Natural killer cell treated with Interleukin-12 subunit alpha and Interleukin-12 subunit beta and Interleukin-15 and Interleukin-18, amount 100 ng/mL, for 72 hours (primary cell): ENCODE results near the gene NKTR. TPM values are rescaled to one million over a fixed set of nuclear protein-coding genes. Genes with fewer than 3 reads are reported as not detected.

Experiments used
- total RNA-seq, 2 donors: library from RNA; stranded (reverse); gene quantifications; one replicate each; pipeline ENCODE4 v1.2.3, GENCODE V29; 2022

The NKTR gene
- total RNA-seq, 2 donors from 2014 or later = 85.4 to 145 TPM

Other genes starting within 250 kb of the NKTR start
- gene LYZL4, start 190.1 kb upstream of the NKTR start, total RNA-seq = not detected
- gene VIPR1, start 98.0 kb upstream of the NKTR start, total RNA-seq = under 1 TPM in 1 of 2 donors, not detected in 1; 0.69 TPM
- gene SEC22C, start 18.7 kb upstream of the NKTR start, total RNA-seq = 10 to 100 TPM; 47.1 to 49.7 TPM
- gene SS18L2, start 9.8 kb upstream of the NKTR start, total RNA-seq = 10 to 100 TPM; 48.5 to 51.5 TPM
- 1 to 10 TPM; 1.9 to 2.7 TPM for gene ZBTB47, start 53.0 kb downstream of the NKTR start, total RNA-seq
- not detected for gene KLHL40, start 84.9 kb downstream of the NKTR start, total RNA-seq
- gene HHATL, start 102.1 kb downstream of the NKTR start, total RNA-seq = not detected
- 1 to 10 TPM; 1.0 to 1.2 TPM for gene CCDC13, start 172.6 kb downstream of the NKTR start, total RNA-seq
- 10 to 100 TPM; 60.0 to 78.4 TPM for gene HIGD1A, start 203.8 kb downstream of the NKTR start, total RNA-seq
- gene ACKR2, start 208.8 kb downstream of the NKTR start, total RNA-seq = 10 to 100 TPM in 1 of 2 donors, 1 to 10 TPM in 1; 2.3 to 11.5 TPM